ENCODE results near the gene VPREB1.
"Not testable (repeated sequence)": the region's sequence is repeated elsewhere in the genome, so short reads cannot be mapped to it uniquely, and the experiment has no call there.

GRCh38 chr22:22287106-22287626, 42.6 kb downstream of the VPREB1 start:
- not testable (repeated sequence) for TF ChIP-seq CTCF, POLR2A (IDR thresholded peaks at IDR 0.05)
